ENCODE measurements around the gene PKHD1.

Gene PKHD1

GRCh38 chr6:51777618-51778017 is 309.8 kb downstream of the PKHD1 start:
- no peak for DNase-seq

GRCh38 chr6:51775942-51776860 is 311.2 kb downstream of the PKHD1 start:
- DNase-seq: no peak

GRCh38 chr6:51768087-51768486 is 319.3 kb downstream of the PKHD1 start:
- no peak for DNase-seq

GRCh38 chr6:51765230-51765629 is 322.2 kb downstream of the PKHD1 start:
- no peak for DNase-seq

GRCh38 chr6:51753635-51754034 is 333.8 kb downstream of the PKHD1 start:
- DNase-seq: no peak

GRCh38 chr6:51743999-51744398 is 343.4 kb downstream of the PKHD1 start:
- DNase-seq: no peak

- DNase-seq: no peak
These were observed 346.8 kb downstream of the PKHD1 start for GRCh38 chr6:51740658-51741057.

GRCh38 chr6:51738614-51739013 is 348.8 kb downstream of the PKHD1 start:
- no peak for DNase-seq

- DNase-seq: no peak
These were observed 349.6 kb downstream of the PKHD1 start for GRCh38 chr6:51737580-51738360.

- no peak for DNase-seq
These were observed 362.3 kb downstream of the PKHD1 start for GRCh38 chr6:51725155-51725554.

- no peak for DNase-seq
These were observed 367.1 kb downstream of the PKHD1 start for GRCh38 chr6:51720327-51720726.

- no peak for DNase-seq
These were observed 368.1 kb downstream of the PKHD1 start for GRCh38 chr6:51719297-51719696.

- no peak for DNase-seq
These were observed 368.9 kb downstream of the PKHD1 start for GRCh38 chr6:51718533-51718932.

GRCh38 chr6:51717477-51717876 is 369.9 kb downstream of the PKHD1 start:
- no peak for DNase-seq

- DNase-seq: no peak
These were observed 375.5 kb downstream of the PKHD1 start for GRCh38 chr6:51711876-51712275.

GRCh38 chr6:51706086-51706485 is 381.3 kb downstream of the PKHD1 start:
- no peak for DNase-seq

- DNase-seq: no peak
These were observed 382.4 kb downstream of the PKHD1 start for GRCh38 chr6:51704932-51705540.

- DNase-seq: no peak
These were observed 384.6 kb downstream of the PKHD1 start for GRCh38 chr6:51702851-51703250.

- DNase-seq: no peak
These were observed 402.8 kb downstream of the PKHD1 start for GRCh38 chr6:51684603-51685002.

- no peak for DNase-seq
These were observed 403.4 kb downstream of the PKHD1 start for GRCh38 chr6:51684038-51684437.

- DNase-seq: no peak
These were observed 408.4 kb downstream of the PKHD1 start for GRCh38 chr6:51678905-51679620.

GRCh38 chr6:51678274-51678673 is 409.1 kb downstream of the PKHD1 start:
- no peak for DNase-seq

- DNase-seq: no peak
These were observed 411.5 kb downstream of the PKHD1 start for GRCh38 chr6:51675922-51676275.
